ENCODE data around the gene LILRB5.
A peak's percentile ranks its signal among the peaks of the same experiment; 100 is the strongest.
"Not testable (repeated sequence)": the region's sequence is repeated elsewhere in the genome, so short reads cannot be mapped to it uniquely, and the experiment has no call there.

Gene LILRB5

GRCh38 chr19:54214734-54215133, 42.3 kb downstream of the LILRB5 start:
- whole genome bisulfite sequencing (ENCODE audit: extremely low coverage, insufficient coverage, low lambda C conversion rate): no CpG with 5 or more reads among the region's 19 CpGs
- H3K36me3 ChIP-seq (ENCODE audit: control insufficient read depth, insufficient read depth, low read length); H3K56ac ChIP-seq (ENCODE audit: low read length); H3K9ac ChIP-seq (ENCODE audit: low read length); H4K5ac ChIP-seq (ENCODE audit: low read length); H2BK15ac ChIP-seq (replicated peaks; ENCODE audit: low read depth); H3K79me2 ChIP-seq (ENCODE audit: control insufficient read depth, insufficient read depth, low read length); H2AK5ac ChIP-seq (ENCODE audit: low read length); H3K4me1 ChIP-seq (ENCODE audit: control insufficient read depth, low read depth, low read length); H3K4me3 ChIP-seq (ENCODE audit: low read length); DNase-seq; H3K27ac ChIP-seq (ENCODE audit: low read depth, low read length); H2BK120ac ChIP-seq (ENCODE audit: low read depth, low read length); H3K18ac ChIP-seq (ENCODE audit: low read length); H3K4ac ChIP-seq (ENCODE audit: low read depth, low read length); H3K27me3 ChIP-seq (ENCODE audit: insufficient read depth, low read length, poor library complexity); H3K79me1 ChIP-seq (ENCODE audit: low read length); H3K23ac ChIP-seq (ENCODE audit: low read length); H4K8ac ChIP-seq (ENCODE audit: low read depth, low read length); H2BK5ac ChIP-seq (ENCODE audit: low read length); H3K4me2 ChIP-seq (ENCODE audit: low read length): not testable (repeated sequence)

GRCh38 chr19:54214217-54214616, 42.9 kb downstream of the LILRB5 start:
- H3K56ac ChIP-seq (ENCODE audit: low read length); H3K27me3 ChIP-seq (ENCODE audit: insufficient read depth, low read length, poor library complexity); H2BK15ac ChIP-seq (replicated peaks; ENCODE audit: low read depth); H2BK120ac ChIP-seq (ENCODE audit: low read depth, low read length); H2BK5ac ChIP-seq (ENCODE audit: low read length); H3K4ac ChIP-seq (ENCODE audit: low read depth, low read length); H3K36me3 ChIP-seq (ENCODE audit: control insufficient read depth, insufficient read depth, low read length); H3K4me2 ChIP-seq (ENCODE audit: low read length); H4K5ac ChIP-seq (ENCODE audit: low read length); H3K9ac ChIP-seq (ENCODE audit: low read length); H3K79me1 ChIP-seq (ENCODE audit: low read length); H3K27ac ChIP-seq (ENCODE audit: low read depth, low read length); H2AK5ac ChIP-seq (ENCODE audit: low read length); H3K18ac ChIP-seq (ENCODE audit: low read length); H3K23ac ChIP-seq (ENCODE audit: low read length); DNase-seq; H3K4me3 ChIP-seq (ENCODE audit: low read length); H3K79me2 ChIP-seq (ENCODE audit: control insufficient read depth, insufficient read depth, low read length); H3K4me1 ChIP-seq (ENCODE audit: control insufficient read depth, low read depth, low read length); H4K8ac ChIP-seq (ENCODE audit: low read depth, low read length): not testable (repeated sequence)
- no CpG with 5 or more reads among the region's 5 CpGs for WGBS (ENCODE audit: extremely low coverage, insufficient coverage, low lambda C conversion rate)

- H4K5ac ChIP-seq (ENCODE audit: low read length): no peak overlapping the region
- H3K36me3 ChIP-seq (ENCODE audit: control insufficient read depth, insufficient read depth, low read length): peaks cover 18% of the 10 kb centered on the region
- no peak overlapping the region for H3K4ac ChIP-seq (ENCODE audit: low read depth, low read length)
- peaks cover 11% of the 10 kb centered on the region for H3K79me1 ChIP-seq (ENCODE audit: low read length)
- H3K27ac ChIP-seq (ENCODE audit: low read depth, low read length): no peak overlapping the region
- no peak overlapping the region for H3K23ac ChIP-seq (ENCODE audit: low read length)
- WGBS (ENCODE audit: extremely low coverage, insufficient coverage, low lambda C conversion rate): no CpG with 5 or more reads among the region's 12 CpGs
- H2BK15ac ChIP-seq (replicated peaks; ENCODE audit: low read depth): no peak overlapping the region
- no peak overlapping the region for H3K9ac ChIP-seq (ENCODE audit: low read length)
- H4K8ac ChIP-seq (ENCODE audit: low read depth, low read length): no peak overlapping the region
- H3K18ac ChIP-seq (ENCODE audit: low read length): no peak overlapping the region
- H2BK5ac ChIP-seq (ENCODE audit: low read length): no peak overlapping the region
- no peaks in the 10 kb centered on the region for H3K4me1 ChIP-seq (ENCODE audit: control insufficient read depth, low read depth, low read length)
- H3K4me2 ChIP-seq (ENCODE audit: low read length): no peak overlapping the region
- H3K79me2 ChIP-seq (ENCODE audit: control insufficient read depth, insufficient read depth, low read length): peaks cover 13% of the 10 kb centered on the region
- H3K27me3 ChIP-seq (ENCODE audit: insufficient read depth, low read length, poor library complexity): no peaks in the 10 kb centered on the region
- no peak overlapping the region for H2AK5ac ChIP-seq (ENCODE audit: low read length)
- H3K4me3 ChIP-seq (ENCODE audit: low read length): no peak overlapping the region
- no peak overlapping the region for H2BK120ac ChIP-seq (ENCODE audit: low read depth, low read length)
- no peak for DNase-seq
- no peak overlapping the region for H3K56ac ChIP-seq (ENCODE audit: low read length)
Measured at GRCh38 chr19:54211235-54211634, 45.8 kb downstream of the LILRB5 start.

- no peak overlapping the region for H2BK120ac ChIP-seq (ENCODE audit: low read depth, low read length)
- peaks cover 25% of the 10 kb centered on the region for H3K79me2 ChIP-seq (ENCODE audit: control insufficient read depth, insufficient read depth, low read length)
- no peak overlapping the region for H3K4me3 ChIP-seq (ENCODE audit: low read length)
- WGBS (ENCODE audit: extremely low coverage, insufficient coverage, low lambda C conversion rate): no CpG with 5 or more reads among the region's 10 CpGs
- no peaks in the 10 kb centered on the region for H3K27me3 ChIP-seq (ENCODE audit: insufficient read depth, low read length, poor library complexity)
- DNase-seq: peak; percentile 36
- no peak overlapping the region for H3K23ac ChIP-seq (ENCODE audit: low read length)
- peaks cover 16% of the 10 kb centered on the region for H3K79me1 ChIP-seq (ENCODE audit: low read length)
- H3K9ac ChIP-seq (ENCODE audit: low read length): no peak overlapping the region
- no peak overlapping the region for H3K18ac ChIP-seq (ENCODE audit: low read length)
- no peak overlapping the region for H2BK5ac ChIP-seq (ENCODE audit: low read length)
- H3K4me2 ChIP-seq (ENCODE audit: low read length): no peak overlapping the region
- no peak overlapping the region for H2AK5ac ChIP-seq (ENCODE audit: low read length)
- H4K5ac ChIP-seq (ENCODE audit: low read length): no peak overlapping the region
- peaks cover 25% of the 10 kb centered on the region for H3K36me3 ChIP-seq (ENCODE audit: control insufficient read depth, insufficient read depth, low read length)
- no peaks in the 10 kb centered on the region for H3K4me1 ChIP-seq (ENCODE audit: control insufficient read depth, low read depth, low read length)
- no peak overlapping the region for H2BK15ac ChIP-seq (replicated peaks; ENCODE audit: low read depth)
- H3K56ac ChIP-seq (ENCODE audit: low read length): no peak overlapping the region
- H4K8ac ChIP-seq (ENCODE audit: low read depth, low read length): no peak overlapping the region
- no peak overlapping the region for H3K4ac ChIP-seq (ENCODE audit: low read depth, low read length)
- no peak overlapping the region for H3K27ac ChIP-seq (ENCODE audit: low read depth, low read length)
Measured at GRCh38 chr19:54209811-54210494, 47.1 kb downstream of the LILRB5 start.

- Histone ChIP-seq H3K9ac (ENCODE audit: low read length) (no peak overlapping the region), H3K79me2 (ENCODE audit: control insufficient read depth, insufficient read depth, low read length) (peaks cover 32% of the 10 kb centered on the region), H3K4me3 (ENCODE audit: low read length) (no peak overlapping the region), H2BK120ac (ENCODE audit: low read depth, low read length) (no peak overlapping the region), H2BK5ac (ENCODE audit: low read length) (no peak overlapping the region), H2BK15ac (replicated peaks; ENCODE audit: low read depth) (no peak overlapping the region), H3K23ac (ENCODE audit: low read length) (no peak overlapping the region), H3K27me3 (ENCODE audit: insufficient read depth, low read length, poor library complexity) (no peaks in the 10 kb centered on the region), H4K5ac (ENCODE audit: low read length) (no peak overlapping the region), H3K4me2 (ENCODE audit: low read length) (no peak overlapping the region), H3K18ac (ENCODE audit: low read length) (no peak overlapping the region), H3K4ac (ENCODE audit: low read depth, low read length) (no peak overlapping the region), H2AK5ac (ENCODE audit: low read length) (no peak overlapping the region), H3K36me3 (ENCODE audit: control insufficient read depth, insufficient read depth, low read length) (peaks cover 27% of the 10 kb centered on the region), H3K4me1 (ENCODE audit: control insufficient read depth, low read depth, low read length) (no peaks in the 10 kb centered on the region), H3K56ac (ENCODE audit: low read length) (no peak overlapping the region), H4K8ac (ENCODE audit: low read depth, low read length) (no peak overlapping the region), H3K79me1 (ENCODE audit: low read length) (peaks cover 19% of the 10 kb centered on the region), H3K27ac (ENCODE audit: low read depth, low read length) (no peak overlapping the region)
- WGBS (ENCODE audit: extremely low coverage, insufficient coverage, low lambda C conversion rate): no CpG with 5 or more reads among the region's 24 CpGs
- peak; percentile 39 for DNase-seq
Measured at GRCh38 chr19:54209058-54209810, 47.8 kb downstream of the LILRB5 start.
